Heart left ventricle (tissue), 13 donors: ENCODE measurements around the gene UFC1.

Experiments
- POLR2A ChIP-seq, 2 donors: fragments of 450-650 bp; IDR thresholded peaks; one replicate each; pipeline ENCODE4 v1.6.1; 2017; ENCODE audit warnings: antibody characterized with exemption in 2 of 2, mild to moderate bottlenecking in 2 of 2, moderate library complexity in 2 of 2
- TF ChIP-seq, protein P1 (sequence below), 12 donors: fragments of 200-600 bp; sonication (generic) in 4 of 12; IDR thresholded peaks; one replicate each; pipeline versions ENCODE4 v1.5.0 to v1.8.0; 2018 to 2022; ENCODE audit warnings: antibody characterized with exemption in 12 of 12, mild to moderate bottlenecking in 5 of 12
- donor health status: ischemic (EF 13 %, LVEDD 7.1; RV severe dilation, severe dysfunction).
- donor health status: DM: no; HTN: yes; CAD: no.
- donor health status: DM: no; HTN: no; CAD: no.
- donor health status: ischemic (EF 25% LVEDD 6.9; RV normal size, moderate dysfunction).
- donor health status: ischemic (EF 25% LVEDD 5.7; RV mildly dilated, moderate dysfunction).
- donor health status: ischemic (EF 35%, LVEDD 5.7; RV mildly dilated, moderate dysfunction).
- donor health status: nonischemic (EF 11% LVEDD 7.7; RV severe dilation, severe dysfunction).
- donor health status: DM: yes; HTN: yes; CAD: no.
- donor health status: PGD.
- donor health status: ischemic (EF 29% LVEDD 5.4; RV normal size, mild dysfunction).
- donor health status: nonischemic (EF 23%, LVEDD 6.1; RV moderate dilation, normal function).

DNA sequence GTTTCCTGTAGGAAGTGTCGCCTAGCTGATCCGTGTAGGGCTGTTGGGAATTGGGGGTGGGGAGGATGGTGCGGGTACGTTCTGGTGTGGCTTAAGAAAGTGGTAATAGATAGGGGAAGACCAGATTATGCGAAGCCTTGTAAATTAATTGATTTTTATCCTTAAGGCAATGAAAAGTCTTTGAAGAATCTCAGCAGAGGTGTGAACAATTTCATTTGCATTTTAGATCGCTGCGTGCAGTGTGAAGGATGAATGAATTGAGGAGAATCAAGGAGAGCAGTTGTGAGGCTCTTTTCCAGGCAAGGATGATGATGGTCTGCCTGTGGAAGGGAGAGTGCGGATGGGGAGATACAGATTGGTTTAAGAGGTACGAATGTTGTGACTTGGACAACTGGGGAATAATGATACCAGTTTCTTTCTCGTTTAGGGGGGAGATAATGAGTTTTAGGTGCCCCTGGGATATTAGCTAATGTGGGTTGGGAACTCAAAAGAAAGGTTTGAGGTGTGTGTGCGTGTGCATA lies 20.5 kb upstream of the UFC1 start:
- TF ChIP-seq, protein P1, sequence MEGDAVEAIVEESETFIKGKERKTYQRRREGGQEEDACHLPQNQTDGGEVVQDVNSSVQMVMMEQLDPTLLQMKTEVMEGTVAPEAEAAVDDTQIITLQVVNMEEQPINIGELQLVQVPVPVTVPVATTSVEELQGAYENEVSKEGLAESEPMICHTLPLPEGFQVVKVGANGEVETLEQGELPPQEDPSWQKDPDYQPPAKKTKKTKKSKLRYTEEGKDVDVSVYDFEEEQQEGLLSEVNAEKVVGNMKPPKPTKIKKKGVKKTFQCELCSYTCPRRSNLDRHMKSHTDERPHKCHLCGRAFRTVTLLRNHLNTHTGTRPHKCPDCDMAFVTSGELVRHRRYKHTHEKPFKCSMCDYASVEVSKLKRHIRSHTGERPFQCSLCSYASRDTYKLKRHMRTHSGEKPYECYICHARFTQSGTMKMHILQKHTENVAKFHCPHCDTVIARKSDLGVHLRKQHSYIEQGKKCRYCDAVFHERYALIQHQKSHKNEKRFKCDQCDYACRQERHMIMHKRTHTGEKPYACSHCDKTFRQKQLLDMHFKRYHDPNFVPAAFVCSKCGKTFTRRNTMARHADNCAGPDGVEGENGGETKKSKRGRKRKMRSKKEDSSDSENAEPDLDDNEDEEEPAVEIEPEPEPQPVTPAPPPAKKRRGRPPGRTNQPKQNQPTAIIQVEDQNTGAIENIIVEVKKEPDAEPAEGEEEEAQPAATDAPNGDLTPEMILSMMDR (IDR thresholded peaks at IDR 0.05) = no peak
- TF ChIP-seq POLR2A (IDR thresholded peaks at IDR 0.05) = no peak
